Measurements from ENCODE around the gene SOWAHB.
"Not testable (repeated sequence)": the region's sequence is repeated elsewhere in the genome, so short reads cannot be mapped to it uniquely, and the experiment has no call there.

The SOWAHB gene

DNA sequence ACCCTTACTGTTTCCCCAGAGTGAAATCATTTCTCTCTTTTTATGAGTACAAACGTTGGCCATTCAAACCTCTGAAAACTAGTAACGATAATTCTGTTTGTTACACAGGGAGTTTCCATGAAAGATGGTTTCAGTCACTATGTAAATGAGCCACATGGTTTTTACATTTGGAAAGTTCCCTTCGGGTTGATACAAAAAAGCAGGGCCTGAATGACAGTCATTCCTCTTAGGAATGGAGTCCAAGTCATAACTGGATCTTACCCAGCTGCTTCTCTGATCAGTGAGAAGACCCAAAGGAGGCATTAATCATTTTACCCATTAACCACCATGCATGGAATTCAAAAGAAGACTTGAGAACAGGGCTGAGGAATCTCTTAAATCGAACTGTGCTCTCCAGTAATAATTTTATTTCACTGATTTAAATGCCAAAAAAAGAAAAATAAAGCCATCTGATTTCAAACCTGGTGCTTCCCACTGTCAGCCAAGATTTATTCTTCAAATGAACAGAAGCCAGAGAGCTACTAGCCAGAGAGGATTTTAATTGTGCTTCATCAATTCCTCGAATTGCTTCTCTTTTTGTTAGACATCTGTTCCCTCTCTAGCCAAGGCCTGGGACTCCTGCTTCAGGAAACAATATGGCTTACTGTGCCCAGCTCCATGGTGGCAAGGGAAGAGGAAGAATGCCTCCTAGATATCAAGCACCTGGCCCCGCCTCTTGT lies 3.2 kb downstream of the SOWAHB start:
- no peak for DNase-seq

DNA sequence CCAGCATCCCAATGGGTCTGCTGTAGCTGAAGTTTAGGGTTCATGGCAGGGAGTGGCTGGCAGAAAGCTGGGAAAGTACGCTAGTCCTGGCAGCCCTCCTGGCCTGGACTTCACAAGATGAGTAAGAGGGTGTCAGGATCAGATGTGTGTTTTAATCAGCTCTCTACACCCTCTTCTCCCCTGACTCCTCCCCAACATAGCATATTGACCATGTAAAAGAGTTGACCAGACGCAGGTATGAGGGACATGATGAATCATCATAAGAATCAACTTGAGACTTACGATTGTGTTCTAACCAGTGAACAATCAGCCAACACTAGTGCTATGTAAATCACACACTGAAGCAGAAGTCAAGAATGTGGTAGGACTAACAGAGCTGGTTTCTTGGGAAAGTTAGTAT lies 5.3 kb downstream of the SOWAHB start:
- DNase-seq: no peak

DNA sequence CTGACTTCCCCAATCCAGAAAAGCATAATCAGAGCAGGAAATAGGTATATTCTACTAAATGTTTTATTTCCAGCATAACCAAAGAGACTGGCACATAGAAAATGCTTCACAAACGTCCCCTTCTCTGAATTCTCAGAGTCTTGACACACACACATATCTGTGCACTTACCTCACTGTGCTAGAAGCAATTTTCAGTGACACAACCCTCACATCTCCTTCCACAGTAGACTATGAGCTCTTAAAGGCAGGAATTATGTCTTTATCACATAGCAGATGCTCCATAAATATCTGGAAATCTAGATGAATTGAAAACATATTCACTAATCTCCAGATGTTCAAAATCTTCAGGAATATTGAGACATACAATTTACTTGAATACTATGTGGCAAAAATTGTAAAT lies 5.9 kb downstream of the SOWAHB start:
- DNase-seq: no peak

DNA sequence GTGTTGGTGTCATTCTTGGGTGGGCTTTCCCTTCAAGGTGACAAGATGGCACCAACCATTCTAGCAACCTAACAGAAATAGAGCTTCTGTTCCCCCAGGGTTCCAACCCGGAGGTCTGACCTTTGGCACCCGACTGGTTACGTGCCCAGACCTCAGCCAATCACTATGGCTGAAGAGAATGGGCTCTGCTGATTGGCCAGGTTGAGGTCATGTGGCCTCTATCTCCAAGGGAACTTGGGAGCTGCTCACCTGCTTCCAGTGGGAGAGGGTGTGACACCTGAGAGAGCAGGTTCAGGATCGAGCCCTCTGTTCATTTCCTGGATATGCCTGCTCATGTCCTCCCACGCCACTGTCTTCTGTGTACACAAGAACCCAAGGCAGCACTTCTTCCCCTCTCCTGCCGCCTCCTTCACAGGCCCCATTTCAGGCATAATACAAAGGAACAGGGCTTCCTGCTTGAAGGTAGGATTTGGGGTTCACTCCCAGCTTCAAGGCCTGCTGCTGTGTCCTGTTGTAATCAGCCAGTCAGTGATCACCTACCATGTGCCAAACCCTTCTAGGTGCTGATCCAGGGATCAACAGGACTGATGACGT lies 11.0 kb downstream of the SOWAHB start:
- no peak for DNase-seq

DNA sequence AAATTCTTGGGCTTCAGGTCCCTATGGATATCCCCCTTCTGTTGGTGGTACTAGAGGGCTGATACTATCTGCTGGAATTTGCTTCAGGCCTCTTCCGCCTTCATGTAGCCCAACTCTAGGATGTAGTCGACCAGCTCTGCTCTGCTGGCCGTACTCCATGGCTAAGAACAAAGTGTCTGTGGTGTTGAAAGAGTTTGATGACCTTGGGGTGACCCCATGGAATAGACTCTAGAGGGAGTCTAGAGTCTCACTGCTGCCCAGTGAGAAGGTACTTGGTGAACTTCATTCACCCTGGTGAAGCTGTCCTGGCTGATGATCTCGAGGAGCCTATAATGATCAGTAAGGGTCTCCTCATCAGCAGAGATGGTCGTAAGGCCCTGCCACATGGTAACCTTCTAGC lies 11.7 kb downstream of the SOWAHB start:
- no peak for DNase-seq

DNA sequence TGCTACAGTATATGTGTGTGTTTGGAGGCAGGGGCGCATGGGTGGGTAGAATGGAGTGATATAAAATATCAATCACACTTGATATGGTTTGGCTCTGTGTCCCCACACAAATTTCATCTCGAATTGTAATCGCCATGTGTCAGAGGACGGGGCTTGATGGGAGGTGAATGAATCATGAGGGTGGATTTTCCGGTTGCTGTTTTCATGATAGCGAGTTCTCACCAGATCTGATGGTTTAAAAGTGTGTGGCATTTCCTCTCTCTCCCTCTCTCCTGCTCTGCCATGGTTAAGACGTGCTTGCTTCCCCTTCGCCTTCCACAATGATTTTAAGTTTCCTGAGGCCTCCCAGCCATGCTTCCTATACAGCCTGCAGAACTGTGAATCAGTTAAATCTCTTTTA lies 14.8 kb downstream of the SOWAHB start:
- no peak for DNase-seq

DNA sequence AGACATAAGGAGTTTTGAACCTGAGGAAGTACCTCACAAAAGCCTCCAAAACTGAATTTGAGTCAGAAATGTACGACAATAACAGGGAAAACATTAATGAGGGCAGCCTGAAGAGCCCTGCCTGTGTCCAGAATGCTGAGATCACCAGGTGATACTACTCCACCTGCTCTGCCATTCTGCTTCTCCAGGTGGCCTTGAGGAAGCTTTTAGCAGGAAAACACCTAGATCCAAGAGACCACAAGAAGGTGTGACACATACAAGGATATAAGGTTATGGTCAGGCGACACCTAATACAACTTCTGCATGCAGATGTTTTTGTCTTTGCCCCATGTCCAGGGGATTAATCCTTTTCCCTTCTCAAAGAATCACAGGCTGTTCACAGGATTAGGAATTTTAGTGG lies 15.3 kb downstream of the SOWAHB start:
- no peak for DNase-seq

DNA sequence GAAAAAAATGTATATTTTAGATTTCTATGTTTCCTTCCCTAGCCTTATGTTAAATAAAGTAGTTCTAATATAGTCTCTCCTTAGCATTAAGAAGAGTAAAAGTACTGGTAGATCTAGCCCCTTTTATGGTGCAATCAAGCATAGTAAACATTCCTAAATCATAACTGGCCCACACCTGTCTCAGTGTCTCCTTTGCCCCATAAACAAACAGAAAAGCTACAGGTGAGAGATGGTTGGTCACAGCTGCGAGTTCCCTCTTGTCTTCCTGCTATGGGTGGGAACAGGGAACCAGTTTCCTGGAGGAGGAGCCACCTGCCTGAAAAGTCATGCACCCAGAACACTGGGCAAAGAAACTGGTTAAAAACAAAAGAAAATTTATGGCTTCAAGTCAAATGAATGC lies 16.6 kb downstream of the SOWAHB start:
- DNase-seq: no peak

DNA sequence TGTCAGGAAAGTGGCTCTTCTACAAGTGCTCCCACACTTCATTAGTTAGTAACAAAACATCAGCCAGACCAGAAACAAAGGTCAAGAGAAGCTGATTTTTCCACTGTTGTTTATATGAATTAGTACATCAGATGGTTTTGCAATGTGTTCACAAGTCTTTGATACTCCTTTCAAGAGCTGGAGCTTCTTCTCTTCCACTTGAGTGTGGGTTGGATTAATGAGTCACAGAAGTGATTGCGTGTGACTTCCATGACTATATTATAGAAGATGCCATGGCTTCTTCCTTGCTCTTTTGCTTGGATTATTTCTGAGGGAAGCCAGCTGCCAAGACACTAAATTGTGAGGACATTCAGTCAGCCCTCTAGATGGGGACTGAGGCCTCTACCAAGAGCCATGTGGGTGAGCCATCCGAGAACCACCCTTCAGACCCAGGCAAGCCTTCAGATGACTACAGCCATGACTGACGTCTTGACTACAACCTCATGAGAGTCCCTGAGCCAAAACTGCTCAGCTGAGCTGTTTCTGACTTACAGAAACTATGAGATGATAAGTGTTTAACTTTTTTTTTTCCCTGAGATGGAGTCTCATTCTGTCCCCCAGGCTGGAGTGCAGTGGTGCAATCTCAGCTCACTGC lies 18.1 kb downstream of the SOWAHB start:
- no peak for DNase-seq

DNA sequence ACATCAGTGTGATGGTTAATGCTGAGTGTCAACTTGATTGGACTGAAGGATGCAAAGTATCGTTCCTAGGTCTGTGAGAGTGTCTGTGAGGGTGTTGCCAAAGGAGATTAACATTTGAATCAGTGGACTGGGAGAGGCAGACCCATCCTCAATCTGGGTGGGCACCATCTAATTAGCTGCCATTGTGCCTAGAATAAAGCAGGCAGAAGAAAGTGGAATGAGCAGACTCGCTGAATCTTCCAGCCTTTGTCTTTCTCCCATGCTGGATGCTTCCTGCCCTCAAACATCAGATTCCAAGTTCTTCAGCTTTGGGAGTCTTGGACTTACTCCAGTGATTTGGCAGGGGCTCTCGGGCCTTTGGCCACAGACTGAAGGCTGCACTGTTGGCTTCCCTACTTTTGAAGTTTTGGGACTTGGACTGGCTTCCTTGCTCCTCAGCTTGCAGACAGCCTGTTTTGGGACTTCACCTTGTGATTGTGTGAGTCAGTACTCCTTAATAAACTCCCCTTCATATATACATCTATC lies 19.2 kb downstream of the SOWAHB start:
- DNase-seq: not testable (repeated sequence)

DNA sequence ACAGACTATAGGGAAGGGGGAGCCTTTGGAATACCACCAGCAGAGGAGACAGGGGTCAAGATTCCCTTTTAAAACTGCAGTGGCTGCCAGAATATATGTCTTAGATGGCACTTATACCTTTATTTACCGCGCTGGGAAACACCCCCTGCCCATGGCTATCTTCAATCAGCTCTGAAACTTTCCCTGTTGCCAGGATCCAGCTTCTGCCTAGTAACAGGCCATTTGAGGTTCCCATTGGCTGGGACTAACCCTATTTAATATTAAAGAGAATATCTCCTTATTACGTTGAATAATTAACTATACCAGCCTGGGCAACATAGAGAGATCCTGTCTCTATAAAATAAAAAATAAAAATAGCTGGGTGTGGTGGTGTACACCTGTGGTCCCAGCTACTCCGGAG lies 23.8 kb downstream of the SOWAHB start:
- no peak for DNase-seq

DNA sequence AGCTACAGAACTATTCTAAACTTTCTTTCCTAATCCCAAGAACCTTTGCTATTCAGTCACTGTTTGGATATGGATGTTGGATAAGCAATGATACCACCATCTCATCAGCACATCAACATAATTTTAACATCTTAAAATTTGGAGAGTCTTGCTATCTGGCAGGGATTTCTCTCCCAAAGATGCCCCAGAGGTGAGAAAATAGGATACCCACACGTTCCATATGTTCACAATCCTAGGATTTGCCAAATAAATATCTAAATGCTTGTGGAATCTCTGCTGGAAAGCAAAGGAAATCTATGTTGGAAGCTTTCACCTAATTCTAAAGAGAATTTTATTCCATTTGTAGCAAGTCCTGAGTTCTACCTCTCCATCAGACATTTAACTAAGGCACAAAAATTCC lies 24.4 kb downstream of the SOWAHB start:
- DNase-seq: no peak

DNA sequence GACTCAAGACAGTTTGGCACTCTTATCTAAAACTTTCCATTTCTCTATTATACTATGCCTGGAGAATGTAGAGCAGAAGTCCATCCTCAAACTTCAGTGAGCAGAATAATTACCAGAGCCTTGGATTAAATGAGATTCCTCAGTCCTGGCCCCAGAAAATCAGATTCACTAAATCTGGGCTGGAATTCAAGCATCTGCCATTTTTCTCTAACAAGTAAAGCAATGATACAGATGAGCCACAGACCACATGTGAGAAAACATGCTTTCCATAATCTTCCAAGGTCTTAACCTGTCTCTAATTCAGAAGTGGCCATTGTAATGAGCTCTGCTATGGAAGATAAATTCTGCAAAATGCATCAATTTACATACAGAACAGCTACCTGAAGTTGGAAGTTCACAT lies 25.4 kb downstream of the SOWAHB start:
- DNase-seq: no peak

DNA sequence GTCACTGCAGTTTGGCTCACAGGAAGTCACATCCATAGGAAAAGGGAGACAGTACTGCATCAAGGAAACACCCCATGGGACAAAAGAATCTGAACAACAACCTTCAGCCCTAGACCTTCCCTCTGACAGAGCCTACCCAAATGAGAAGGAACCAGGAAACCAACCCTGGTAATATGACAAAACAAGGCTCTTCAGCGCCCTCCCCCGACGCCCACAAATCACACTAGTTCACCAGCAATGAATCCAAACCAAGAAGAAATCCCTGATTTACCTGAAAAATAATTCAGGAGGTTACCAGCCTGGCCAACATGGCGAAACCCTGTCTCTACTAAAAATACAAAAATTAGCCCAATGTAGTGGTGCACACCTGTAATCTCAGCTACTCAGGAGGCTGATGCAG lies 29.2 kb downstream of the SOWAHB start:
- DNase-seq: not testable (repeated sequence)

DNA sequence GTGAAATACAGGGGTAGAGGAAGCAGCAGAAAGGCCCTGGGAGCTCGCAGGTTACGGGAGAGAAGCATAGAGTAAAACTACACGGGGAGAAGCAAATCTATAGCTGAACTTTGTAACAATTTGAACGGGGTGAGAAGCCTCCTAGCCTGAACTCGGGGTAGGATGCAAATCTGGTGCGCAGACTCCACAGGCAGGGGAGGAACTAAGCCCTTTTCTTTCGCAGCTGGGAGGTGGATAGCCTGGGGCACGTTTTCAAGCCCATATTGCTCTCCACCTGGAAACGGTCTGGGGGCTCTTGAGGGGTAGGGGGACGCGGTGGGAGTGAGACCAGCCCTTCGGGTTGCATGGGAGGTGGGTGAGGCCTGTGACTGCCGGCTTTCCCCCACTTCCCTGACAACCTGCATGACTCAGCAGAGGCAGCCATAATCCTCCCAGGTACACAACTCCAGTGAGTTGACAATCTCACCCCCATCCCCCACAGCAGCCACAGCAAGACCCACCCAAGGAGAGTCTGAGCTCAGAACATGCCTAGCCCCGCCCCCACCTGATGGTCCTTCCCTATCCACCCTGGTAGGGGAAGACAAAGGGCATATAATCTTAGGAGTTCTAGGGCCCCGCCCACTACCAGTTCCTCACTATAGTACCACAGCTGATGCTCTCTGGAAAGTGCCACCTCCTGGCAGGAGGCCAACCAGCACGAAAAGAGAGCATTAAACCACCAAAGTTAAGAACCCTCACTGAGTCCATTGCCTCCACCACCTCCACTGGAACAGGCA lies 29.9 kb downstream of the SOWAHB start:
- peak; percentile 19 for DNase-seq

DNA sequence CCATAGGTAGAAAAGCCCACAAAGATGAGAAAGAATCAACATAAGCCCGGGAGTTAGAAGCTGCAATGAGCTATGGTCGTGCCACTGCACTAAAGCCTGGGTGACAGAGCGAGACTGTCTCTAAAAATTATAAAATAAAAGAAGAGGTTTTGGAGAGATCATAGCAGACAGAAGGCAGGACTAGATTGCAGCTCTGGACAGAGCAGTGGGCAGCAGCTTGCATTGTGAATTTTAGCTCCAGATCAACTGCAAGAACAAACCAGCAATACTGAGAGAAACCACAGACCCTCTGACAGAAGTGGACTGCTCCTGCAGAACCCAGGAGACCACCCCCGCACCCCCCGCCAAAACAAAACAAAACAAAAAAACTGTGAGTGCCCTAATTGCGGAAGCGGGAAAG lies 30.6 kb downstream of the SOWAHB start:
- no peak for DNase-seq

DNA sequence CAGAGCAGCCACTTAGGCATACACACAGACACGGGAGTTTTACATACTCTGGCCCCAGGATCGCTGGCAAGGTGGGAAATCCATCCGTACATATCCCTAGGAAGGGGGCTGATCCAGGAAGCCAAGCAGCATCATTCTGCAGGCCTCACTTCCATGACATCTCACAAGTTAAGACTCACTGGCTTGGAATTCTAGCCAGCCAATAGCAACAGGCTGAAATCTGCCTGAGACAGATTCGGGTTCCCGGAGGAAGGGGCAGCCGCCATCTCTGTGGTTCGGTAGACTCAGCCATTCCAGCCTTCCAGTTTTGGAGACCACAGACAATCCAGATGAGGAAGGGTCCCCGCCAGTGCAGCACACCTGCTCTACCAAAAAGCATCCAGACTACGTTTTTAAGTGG lies 31.3 kb downstream of the SOWAHB start:
- DNase-seq: no peak

DNA sequence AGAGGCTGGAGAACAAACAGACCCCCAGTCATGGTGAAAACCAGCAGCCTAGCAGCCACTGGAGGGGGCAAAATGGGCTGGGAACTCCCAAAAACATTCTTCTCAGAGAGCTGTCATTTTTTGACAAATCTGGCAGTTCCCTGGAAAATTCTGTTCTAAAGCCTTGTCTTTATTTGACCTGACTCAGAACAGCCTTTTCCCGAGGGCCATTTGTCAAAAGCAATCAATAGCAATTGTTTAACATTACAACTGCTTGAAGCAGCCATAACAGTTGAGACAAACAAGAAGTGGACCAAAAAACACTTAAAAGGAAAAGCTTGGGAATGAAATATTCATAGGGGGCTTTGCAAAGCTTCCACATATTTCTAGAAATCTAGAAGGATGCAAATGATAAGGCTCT lies 39.6 kb downstream of the SOWAHB start:
- no peak for DNase-seq

DNA sequence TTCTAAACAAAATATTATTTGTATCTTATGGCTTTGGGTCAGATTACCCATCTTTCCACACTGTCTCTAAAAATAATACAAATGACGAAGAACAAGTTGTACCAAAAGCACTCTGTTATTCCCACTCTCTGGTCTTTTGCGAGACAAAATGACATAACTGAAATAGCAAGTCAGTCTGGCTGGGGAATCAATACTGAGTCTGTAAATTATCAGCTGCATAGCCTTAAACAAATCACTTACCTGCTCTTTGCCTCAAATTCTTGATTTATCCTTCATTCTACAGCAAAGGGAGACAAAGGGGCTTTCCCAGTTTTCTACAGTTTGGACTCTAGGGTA lies 40.9 kb downstream of the SOWAHB start:
- no peak for DNase-seq

DNA sequence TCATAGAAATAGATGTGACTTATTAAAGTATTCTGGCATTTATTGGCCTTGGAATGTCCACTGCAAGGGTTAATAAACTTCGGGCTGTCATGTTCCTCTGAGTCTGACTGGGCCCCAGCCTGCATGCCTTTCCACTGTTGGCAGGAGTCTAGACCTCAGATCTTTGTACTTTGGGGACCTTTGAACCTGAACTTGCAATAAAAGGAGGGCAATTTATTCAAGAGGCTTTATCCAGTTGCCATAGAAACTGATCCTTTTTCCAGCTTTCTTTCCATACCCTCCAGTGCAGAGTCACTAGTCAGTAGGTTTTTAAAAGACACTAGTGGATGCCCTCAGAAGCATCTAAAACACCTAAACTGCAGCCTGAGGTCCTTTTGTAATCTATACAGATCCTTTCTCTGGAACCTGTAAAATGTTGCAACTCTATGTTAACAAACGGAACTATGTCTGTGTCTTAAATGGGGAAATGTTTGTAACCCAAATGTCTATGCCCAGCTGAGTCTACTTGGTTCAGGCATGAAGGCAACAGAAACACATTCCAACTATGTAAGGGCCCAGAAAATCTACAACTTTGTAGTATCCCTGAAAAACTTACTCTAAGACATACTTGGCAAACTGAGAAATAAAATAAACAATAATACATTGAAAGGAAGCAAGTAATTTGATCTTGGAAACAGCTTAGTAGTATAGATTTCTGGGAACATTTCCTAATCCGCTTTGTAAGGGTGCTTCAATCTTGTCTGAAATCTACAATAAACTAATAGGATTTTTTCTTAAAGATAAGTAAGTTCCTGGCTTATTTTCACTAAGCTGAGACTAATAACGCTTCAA lies 41.5 kb downstream of the SOWAHB start:
- no peak for DNase-seq

DNA sequence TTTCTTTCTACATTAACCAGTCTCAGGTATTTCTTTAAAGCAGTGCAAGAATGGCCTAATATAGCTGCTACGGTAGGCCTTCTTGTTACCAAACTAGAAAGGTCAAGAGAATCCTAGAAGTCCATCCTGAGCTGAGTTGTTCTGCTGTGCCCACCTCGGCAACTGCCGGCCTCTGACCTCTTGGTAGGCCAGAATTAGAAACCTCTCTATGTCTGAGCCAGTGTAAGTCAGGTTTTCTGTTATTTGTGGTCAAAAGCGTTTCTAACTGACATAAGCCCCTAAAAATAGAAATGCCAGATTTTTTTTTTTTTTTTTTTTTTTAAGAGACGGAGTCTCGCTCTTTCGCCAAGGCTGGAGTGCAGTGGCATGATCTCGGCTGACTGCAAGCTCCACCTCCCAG lies 43.1 kb downstream of the SOWAHB start:
- no peak for DNase-seq

DNA sequence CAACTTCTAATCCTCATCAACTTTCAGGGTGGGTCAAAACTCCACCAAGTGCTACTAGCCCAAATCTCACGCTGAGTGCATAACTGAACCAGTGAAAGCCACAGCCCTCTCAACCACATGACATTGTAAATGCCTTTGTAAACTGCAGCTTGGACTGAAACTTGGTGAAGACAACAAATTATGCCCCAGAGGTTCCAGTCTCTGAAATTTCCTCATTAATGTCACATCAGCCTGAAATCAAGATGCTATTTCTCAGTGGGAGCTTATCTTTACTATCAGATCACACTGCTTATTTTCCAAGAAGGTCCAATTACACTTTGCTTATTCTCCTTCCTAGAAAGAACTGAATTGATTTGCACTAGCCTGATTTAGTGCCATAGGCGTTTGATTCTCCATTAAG lies 46.6 kb downstream of the SOWAHB start:
- DNase-seq: no peak

DNA sequence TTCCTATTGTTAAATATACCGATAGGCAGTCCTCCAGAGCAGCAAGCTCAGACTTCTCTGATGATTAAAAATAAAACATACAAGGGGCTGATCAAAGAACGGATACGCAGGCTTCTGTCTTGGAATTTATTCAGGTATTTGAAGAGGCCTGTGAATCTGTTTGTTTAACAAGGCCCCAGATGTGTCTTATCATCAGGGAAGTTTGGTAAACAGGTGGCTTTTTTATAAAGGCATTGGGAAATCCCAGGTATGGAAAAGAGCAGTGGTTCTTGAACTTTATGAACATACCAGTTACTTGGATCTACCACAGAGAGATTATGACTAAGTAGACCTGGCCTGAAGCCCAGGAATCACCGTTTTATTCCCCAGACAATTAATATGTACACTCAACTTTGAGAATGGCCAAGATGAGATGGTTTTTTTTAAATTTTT lies 47.9 kb downstream of the SOWAHB start:
- DNase-seq: no peak
